Measurements from ENCODE around the gene RAB33A.
"Not testable (repeated sequence)": the region's sequence is repeated elsewhere in the genome, so short reads cannot be mapped to it uniquely, and the experiment has no call there.

Gene RAB33A

GRCh38 chrX:130213376-130213775, 41.6 kb downstream of the RAB33A start:
- Histone ChIP-seq H3K9me3 (ENCODE audit: severe bottlenecking) (no peaks in the 10 kb centered on the region), H3K27me3 (ENCODE audit: insufficient read depth, poor library complexity, severe bottlenecking) (no peaks in the 10 kb centered on the region), H3K4me3 (ENCODE audit: severe bottlenecking) (no peak overlapping the region), H3K36me3 (ENCODE audit: low read depth) (peaks cover 13% of the 10 kb centered on the region; the same call in 1 of the 2 replicates), H3K27ac (ENCODE audit: poor library complexity, severe bottlenecking) (no peak overlapping the region), H3K4me1 (ENCODE audit: insufficient read depth, poor library complexity, severe bottlenecking) (no peaks in the 10 kb centered on the region)
- TF ChIP-seq CTCF (IDR thresholded peaks at IDR 0.05; ENCODE audit: poor library complexity, severe bottlenecking), result no peak
- ATAC-seq (ENCODE audit: low read depth) (no peak), DNase-seq (ENCODE audit: low spot score) (no peak)

GRCh38 chrX:130216320-130216719, 44.6 kb downstream of the RAB33A start:
- ATAC-seq (ENCODE audit: low read depth) (no peak), DNase-seq (ENCODE audit: low spot score) (no peak)
- no peaks in the 10 kb centered on the region for H3K27me3 ChIP-seq (ENCODE audit: insufficient read depth, poor library complexity, severe bottlenecking)
- no peak overlapping the region for H3K4me3 ChIP-seq (ENCODE audit: severe bottlenecking)
- H3K4me1 ChIP-seq (ENCODE audit: insufficient read depth, poor library complexity, severe bottlenecking), result no peaks in the 10 kb centered on the region
- TF ChIP-seq CTCF (IDR thresholded peaks at IDR 0.05; ENCODE audit: poor library complexity, severe bottlenecking), result no peak
- peaks cover 9% of the 10 kb centered on the region; the same call in 1 of the 2 replicates for H3K36me3 ChIP-seq (ENCODE audit: low read depth)
- no peaks in the 10 kb centered on the region for H3K9me3 ChIP-seq (ENCODE audit: severe bottlenecking)
- H3K27ac ChIP-seq (ENCODE audit: poor library complexity, severe bottlenecking), result no peak overlapping the region

GRCh38 chrX:130224810-130225209, 53.0 kb downstream of the RAB33A start:
- no peaks in the 10 kb centered on the region for H3K4me1 ChIP-seq (ENCODE audit: insufficient read depth, poor library complexity, severe bottlenecking)
- ATAC-seq (ENCODE audit: low read depth) (no peak), DNase-seq (ENCODE audit: low spot score) (no peak)
- no peaks in the 10 kb centered on the region for H3K9me3 ChIP-seq (ENCODE audit: severe bottlenecking)
- no peaks in the 10 kb centered on the region for H3K27me3 ChIP-seq (ENCODE audit: insufficient read depth, poor library complexity, severe bottlenecking)
- H3K4me3 ChIP-seq (ENCODE audit: severe bottlenecking), result no peak overlapping the region
- no peak overlapping the region for H3K27ac ChIP-seq (ENCODE audit: poor library complexity, severe bottlenecking)
- peaks cover 3% of the 10 kb centered on the region; the same call in 1 of the 2 replicates for H3K36me3 ChIP-seq (ENCODE audit: low read depth)
- TF ChIP-seq CTCF (IDR thresholded peaks at IDR 0.05; ENCODE audit: poor library complexity, severe bottlenecking), result no peak

- TF ChIP-seq CTCF (IDR thresholded peaks at IDR 0.05; ENCODE audit: poor library complexity, severe bottlenecking), result no peak
- peaks cover 3% of the 10 kb centered on the region for H3K36me3 ChIP-seq (ENCODE audit: low read depth)
- no peaks in the 10 kb centered on the region for H3K9me3 ChIP-seq (ENCODE audit: severe bottlenecking)
- no peak overlapping the region for H3K27ac ChIP-seq (ENCODE audit: poor library complexity, severe bottlenecking)
- H3K4me1 ChIP-seq (ENCODE audit: insufficient read depth, poor library complexity, severe bottlenecking), result no peaks in the 10 kb centered on the region
- no peak overlapping the region for H3K4me3 ChIP-seq (ENCODE audit: severe bottlenecking)
- no peaks in the 10 kb centered on the region for H3K27me3 ChIP-seq (ENCODE audit: insufficient read depth, poor library complexity, severe bottlenecking)
- DNase-seq (ENCODE audit: low spot score), result no peak
- no peak for ATAC-seq (ENCODE audit: low read depth)
Observed at GRCh38 chrX:130228871-130229270, 57.1 kb downstream of the RAB33A start.

- DNase-seq (ENCODE audit: low spot score); H3K4me1 ChIP-seq (ENCODE audit: insufficient read depth, poor library complexity, severe bottlenecking); H3K4me3 ChIP-seq (ENCODE audit: severe bottlenecking); H3K27me3 ChIP-seq (ENCODE audit: insufficient read depth, poor library complexity, severe bottlenecking); H3K36me3 ChIP-seq (ENCODE audit: low read depth); ATAC-seq (ENCODE audit: low read depth); H3K27ac ChIP-seq (ENCODE audit: poor library complexity, severe bottlenecking); H3K9me3 ChIP-seq (ENCODE audit: severe bottlenecking): not testable (repeated sequence)
Observed at GRCh38 chrX:130231184-130231583, 59.4 kb downstream of the RAB33A start.
